Measurements from ENCODE around the gene AGPAT3.
A peak's percentile ranks its signal among the peaks of the same experiment; 100 is the strongest.
"Not testable (repeated sequence)": the region's sequence is repeated elsewhere in the genome, so short reads cannot be mapped to it uniquely, and the experiment has no call there.

AGPAT3 gene

DNA sequence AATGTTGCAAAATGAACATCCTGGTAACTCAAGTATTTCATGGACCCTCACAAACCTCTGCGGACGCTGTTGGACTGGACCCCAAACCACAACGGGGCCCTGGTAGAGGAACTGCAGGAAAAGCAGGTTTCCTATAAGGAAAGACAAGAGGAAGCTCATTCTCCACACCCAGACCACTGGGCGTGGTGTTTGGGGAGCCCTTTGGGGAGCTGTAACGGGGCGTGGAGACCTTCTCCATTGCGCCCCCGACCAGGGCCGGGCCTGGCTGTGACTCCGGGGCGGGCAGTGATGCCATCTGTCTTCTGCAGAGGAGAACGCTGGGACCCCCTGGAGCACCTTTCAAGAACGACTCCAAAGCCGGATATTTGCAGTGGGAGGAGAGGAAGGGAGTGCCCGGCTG lies 30.0 kb upstream of the AGPAT3 start:
- no peak for DNase-seq

GRCh38 chr21:43835861-43836260 lies 29.2 kb upstream of the AGPAT3 start:
- DNase-seq: no peak

GRCh38 chr21:43836616-43837015 lies 28.4 kb upstream of the AGPAT3 start:
- no peak for DNase-seq

DNA sequence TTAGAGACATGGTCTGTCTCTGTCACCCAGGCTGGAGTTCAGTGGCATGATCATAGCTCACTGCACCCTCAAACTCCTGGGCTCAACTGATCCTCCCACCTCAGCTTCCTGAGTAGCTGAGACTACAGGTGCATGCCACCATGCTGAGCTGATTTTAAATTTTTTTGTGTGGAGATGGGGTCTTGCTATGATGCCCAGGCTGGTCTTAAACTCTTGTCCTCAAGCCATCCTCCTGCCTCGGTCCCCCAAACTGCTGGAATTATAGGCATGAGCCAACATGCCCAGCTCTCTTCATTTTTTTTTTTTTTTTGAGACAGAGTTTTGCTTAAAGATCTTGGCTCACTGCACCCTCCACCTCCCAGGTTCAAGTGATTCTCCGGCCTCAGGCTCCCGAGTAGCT lies 24.8 kb upstream of the AGPAT3 start:
- no peak for DNase-seq

- no peak for DNase-seq
These were observed 22.3 kb upstream of the AGPAT3 start for GRCh38 chr21:43842742-43843141.

DNA sequence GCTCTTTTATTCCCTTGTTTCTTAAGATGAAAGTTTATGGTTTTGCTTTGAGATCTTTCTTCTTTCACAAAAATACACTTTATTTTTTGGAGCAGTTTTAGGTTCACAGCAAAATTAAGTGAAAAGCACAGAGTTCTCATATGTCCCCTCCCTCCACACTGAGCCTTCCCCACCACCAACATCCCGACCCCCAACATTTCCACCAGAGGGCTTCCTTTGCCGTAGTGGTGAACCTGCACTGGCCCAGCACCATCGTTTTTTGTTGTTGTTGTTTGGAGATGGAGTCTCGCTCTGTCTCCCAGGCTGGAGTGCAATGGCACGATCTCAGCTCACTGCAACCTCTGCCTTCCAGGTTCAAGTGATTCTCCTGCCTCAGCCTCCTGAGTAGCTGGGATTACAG lies 20.1 kb upstream of the AGPAT3 start:
- not testable (repeated sequence) for DNase-seq

- no peak for DNase-seq
These were observed 19.6 kb upstream of the AGPAT3 start for GRCh38 chr21:43845386-43845785.

DNA sequence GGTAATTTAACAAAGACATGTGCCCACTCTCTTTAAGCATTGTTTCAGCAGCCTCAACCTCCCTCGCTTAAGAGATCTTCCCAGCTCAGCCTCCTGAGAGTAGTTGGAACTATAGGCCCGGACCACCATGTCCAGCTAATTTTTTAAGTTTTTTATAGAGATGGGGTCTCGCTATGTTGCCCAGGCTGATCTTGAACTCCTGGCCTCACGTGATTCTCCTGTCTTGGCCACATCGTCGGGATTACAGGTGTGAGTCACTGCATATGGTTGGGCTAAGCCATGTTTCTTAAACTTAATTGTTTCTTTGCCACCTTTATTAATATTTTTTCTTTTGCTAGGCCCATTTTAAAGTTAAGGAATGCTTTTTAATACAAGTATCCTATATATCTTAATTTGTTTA lies 18.6 kb upstream of the AGPAT3 start:
- no peak for DNase-seq

DNA sequence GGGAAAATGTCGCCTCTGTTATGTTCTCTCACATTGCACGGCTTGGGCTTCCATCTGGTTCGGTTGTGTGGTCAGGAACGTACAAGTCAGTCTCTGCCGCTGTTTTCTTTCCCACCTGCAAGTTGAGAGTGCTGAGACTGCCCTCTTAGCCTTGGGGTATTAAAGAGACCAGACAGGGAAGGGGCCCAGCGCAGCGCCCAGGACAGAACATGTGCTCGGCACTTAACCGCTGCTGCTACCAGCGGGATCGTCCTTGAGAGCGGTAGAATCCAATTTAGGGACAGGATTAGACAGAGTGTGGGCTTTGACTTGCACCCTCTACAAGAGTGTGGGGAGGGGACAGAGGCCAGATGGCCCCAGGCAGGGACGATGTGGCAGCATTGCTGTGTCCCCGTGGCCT lies 17.7 kb upstream of the AGPAT3 start:
- DNase-seq: no peak

DNA sequence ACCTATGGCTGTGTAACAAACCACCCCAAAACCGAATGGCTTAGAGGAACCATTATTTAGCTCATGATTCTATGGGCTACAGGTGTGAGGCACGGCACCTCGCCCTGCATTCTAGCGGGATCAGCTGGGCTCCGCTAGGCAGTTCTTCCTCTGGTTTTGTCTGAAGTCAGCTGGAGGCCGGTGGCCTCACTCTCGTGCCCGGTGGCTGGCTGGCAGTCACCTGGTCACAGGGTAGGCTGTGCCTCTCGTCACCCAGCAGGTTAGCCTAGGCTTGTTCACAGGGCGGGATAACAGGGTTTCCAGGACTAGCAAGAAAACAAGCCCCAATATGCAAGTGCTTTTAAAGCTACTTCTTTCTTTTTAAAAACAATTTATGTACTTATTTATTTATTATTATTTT lies 16.3 kb upstream of the AGPAT3 start:
- no peak for DNase-seq

- DNase-seq: no peak
These were observed 15.3 kb upstream of the AGPAT3 start for GRCh38 chr21:43849532-43850299.

DNA sequence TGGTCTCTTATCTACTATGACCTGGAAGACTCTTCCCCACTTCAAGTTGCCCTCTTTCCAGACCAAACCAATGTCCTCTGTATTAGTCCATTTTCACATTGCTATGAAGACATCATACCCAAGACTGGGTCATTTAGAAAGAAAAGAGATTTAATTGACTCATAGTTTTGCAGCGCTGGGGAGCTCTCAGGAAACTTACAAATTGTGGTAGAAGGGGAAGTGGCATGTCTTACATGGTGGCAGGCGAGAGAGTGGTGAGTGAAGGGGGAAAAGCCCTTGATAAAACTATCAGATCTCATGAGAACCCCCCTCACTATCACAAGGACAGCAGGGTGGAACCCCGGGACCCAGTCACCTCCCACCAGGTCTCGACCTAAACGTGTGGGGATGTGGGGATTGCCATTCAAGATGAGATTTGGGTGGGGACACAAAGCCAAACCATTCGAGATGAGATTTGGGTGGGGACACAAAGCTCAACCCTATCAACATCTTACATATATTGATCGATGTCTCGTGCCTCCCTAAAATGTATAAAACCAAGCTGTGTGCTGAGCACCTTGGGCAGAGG lies 14.2 kb upstream of the AGPAT3 start:
- DNase-seq: no peak

GRCh38 chr21:43851593-43851992 lies 13.4 kb upstream of the AGPAT3 start:
- peak; percentile 61 for DNase-seq

- DNase-seq: no peak
These were observed 10.9 kb upstream of the AGPAT3 start for GRCh38 chr21:43853851-43854772.

DNA sequence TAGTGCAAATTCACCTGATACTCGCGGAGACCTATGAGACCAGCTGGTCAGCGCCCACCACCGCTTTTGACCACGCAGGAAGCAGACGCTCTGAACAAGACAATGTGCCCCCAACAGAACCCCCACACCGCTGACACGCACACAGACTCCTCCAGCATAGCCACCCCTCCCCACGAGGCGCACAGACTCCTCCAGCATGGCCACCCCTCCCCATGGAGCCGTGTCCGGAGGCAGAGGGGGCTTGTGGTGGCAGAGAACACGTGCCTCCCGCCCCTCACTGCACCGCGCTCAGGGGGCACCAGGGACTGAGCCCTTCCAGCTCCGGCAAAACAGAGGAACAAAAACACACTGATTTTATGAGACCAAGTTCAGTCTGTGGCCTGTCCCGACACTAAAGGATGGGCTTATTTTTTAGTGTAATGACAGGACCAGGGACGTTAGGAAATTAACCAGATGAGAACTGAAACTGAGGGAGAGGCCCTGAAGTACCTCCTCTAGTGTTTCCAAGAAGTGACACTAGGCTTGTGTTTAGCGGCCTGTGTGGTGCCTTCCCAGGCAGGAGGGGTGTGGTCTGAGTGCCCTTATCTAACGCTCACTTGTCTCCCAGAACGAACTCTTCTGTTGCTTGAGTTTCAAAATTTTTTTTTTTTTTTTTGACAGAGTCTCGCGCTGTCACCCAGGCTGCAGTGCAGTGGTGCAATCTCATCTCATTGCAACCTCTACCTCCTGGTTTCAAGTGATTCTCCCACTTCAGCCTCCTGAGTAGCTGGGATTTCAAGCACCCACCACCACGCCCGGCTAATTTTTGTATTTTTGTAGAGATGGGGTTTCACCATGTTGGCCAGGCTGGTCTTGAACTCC lies 10.0 kb upstream of the AGPAT3 start:
- DNase-seq: no peak

DNA sequence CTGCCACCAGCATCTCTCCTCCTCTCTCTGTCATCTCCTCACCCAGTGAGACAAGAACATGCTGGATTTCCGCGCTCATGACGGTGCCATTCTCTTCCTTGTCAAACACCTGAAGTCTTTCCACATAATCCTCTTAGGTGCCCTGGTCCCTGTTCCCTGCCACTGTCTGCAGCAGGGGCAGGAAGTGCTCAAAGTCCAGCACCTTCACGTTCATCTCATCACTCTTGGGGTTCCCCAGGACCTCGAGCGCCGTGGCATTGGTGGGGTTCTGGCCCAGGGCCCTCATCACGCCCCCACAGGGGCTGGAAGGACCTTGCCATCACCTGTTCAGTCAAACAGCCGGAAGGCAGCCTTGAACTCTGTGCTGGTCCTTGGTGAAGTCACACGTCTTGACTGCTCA lies 9.1 kb upstream of the AGPAT3 start:
- DNase-seq: no peak

GRCh38 chr21:43858806-43859648 lies 6.0 kb upstream of the AGPAT3 start:
- no peak for DNase-seq

DNA sequence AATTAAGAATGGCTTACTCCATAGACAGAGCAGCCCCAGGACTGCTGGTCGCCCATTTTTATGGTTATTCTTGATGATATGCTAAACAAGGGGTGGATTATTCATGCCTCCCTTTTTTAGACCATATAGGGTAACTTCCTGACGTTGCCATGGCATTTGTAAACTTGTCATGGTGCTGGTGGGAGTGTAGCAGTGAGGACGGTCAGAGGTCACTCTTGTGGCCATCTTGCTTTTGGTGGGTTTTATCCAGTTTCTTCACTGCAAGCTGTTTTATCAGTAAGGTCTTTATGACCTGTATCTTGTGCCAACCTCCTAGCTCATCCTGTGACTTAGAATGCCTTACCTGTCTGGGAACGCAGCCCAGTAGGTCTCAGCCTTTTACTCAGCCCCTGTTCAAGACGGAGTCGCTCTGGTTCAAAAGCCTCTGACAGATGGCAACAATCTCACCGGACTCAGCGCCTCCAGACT lies 5.2 kb upstream of the AGPAT3 start:
- no peak for DNase-seq

DNA sequence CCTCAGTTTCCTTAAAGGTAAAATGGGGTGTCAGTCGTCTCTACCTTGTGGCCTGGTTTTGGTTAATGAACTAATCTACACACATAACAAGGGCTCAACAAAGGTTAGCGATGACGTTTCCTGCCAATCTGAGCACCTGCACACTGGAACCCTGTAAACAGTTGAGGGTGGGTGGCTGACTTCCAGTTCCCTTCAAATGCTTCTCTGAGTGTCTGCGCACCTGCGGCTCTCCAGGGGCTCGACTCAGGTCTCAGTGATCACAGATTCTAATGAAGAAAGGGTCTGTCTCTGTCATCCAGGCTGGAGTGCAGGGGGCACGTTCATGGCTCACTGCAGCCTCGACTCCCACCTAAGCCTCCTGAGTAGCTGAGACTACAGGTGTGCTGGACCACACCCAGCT lies 3.3 kb upstream of the AGPAT3 start:
- DNase-seq: no peak

DNA sequence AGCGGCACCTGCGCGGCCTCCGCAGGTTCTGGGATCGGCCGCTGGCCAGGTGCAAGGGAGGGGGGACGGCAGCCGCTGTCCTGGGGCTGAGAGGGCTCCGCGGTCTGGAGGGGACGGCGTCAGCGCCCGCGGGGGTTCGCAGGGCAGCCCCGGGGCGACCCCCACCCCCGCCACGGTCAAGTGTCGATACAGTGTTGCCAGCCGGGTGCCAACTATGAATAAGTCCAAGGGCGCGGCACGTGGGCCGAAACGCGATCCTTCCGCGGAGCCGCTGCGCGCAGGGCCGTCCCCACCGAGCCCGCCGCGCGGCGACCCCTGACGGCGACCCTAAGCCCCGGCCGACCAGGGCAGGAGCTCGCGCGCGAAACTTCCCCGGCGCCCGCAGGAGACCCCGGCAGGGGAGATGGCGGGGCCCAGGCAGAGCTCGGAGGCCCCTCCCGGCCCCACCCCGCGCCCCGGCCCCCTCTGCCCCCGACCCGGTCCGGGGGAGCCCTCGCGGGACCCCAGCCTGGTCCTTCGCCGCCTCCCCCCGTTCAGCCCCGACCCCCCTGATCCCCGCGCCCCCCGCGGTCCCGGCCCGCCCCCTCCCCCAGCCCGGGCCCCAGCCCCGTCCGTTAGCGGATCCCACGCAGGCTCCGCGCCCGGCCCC lies 586 bp upstream of the AGPAT3 start:
- DNase-seq: no peak

DNA sequence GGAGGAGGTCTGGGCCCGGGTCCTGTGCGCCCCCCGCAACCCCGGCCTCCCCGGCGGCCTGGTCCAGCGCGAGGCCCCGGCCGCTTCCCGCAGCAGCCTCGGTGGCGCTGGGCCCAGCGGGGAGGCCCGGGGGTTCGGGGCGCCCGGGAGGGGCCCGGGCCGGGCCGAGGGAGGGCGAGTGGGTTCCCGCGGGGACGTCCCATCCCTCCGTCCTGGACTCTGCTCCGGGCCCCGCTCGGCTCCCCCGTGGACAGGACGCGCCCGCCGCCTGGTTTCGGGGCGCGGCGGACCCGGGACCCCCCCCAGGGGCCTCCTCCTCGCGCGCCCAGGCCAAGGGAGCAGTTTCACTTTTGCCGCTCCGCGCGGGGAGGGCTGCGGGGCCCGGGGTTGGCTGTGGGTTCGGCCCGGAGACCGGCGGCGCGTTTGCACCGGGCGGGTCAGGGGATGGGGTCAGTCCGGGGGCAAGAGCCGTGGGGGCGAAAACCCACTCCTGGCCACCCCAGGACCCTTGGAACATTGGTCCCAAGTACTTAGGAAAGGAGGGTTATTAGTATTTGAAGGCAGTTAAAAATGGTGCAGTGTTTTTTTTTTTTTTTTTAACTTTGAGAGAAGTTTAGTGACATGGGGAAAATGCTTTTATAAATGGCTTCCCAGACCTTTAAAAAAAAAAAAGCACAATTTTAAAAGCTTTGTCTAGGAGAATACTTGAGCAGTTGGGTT lies 677 bp downstream of the AGPAT3 start:
- DNase-seq: no peak
